Upper lobe of left lung (tissue), 6 donors: ENCODE measurements around the gene GMDS. TPM values are rescaled to one million over a fixed set of nuclear protein-coding genes. Genes with fewer than 3 reads are reported as not detected.

Experiments used
- ATAC-seq, 2 donors: fragments of 200-7000 bp; cut with Tn5 transposase; one replicate each; pipeline ENCODE4 v1.9.1; 2022; ENCODE audit warnings: mild to moderate bottlenecking in 2 of 2, moderate library complexity in 2 of 2; ENCODE audit not compliant: low FRiP score in 2 of 2
- DNase-seq, 2 donors: peaks; one replicate each; pipeline ENCODE4 v3.0.0-alpha.2; 2019 to 2020
- H3K27ac ChIP-seq, 4 donors: fragments of 200-600 bp; sonication (generic); one replicate each; pipeline ENCODE4 v1.5.1; 2016 to 2019
- H3K27me3 ChIP-seq, 4 donors: fragments of 200-600 bp; sonication (generic); one replicate each; pipeline ENCODE4 v1.5.1; 2017 to 2019
- H3K36me3 ChIP-seq, 4 donors: fragments of 200-600 bp; sonication (generic); one replicate each; pipeline ENCODE4 v1.5.1; 2016 to 2019
- H3K4me1 ChIP-seq, 4 donors: fragments of 200-600 bp; sonication (generic); one replicate each; pipeline ENCODE4 v1.5.1; 2018 to 2019
- H3K4me3 ChIP-seq, 4 donors: fragments of 200-600 bp; sonication (generic); one replicate each; pipeline ENCODE4 v1.5.1; 2017 to 2019; ENCODE audit warnings: mild to moderate bottlenecking in 2 of 4, moderate library complexity in 1 of 4
- H3K9me3 ChIP-seq, 4 donors: fragments of 200-600 bp; sonication (generic); one replicate each; pipeline ENCODE4 v1.5.1; 2018 to 2019
- EP300 ChIP-seq, 4 donors: sonication (generic); formaldehyde crosslinking; IDR thresholded peaks; one replicate each; pipeline ENCODE4 v1.5.1; 2017; ENCODE audit warnings: antibody characterized with exemption in 4 of 4, control low read depth in 2 of 4
- POLR2A ChIP-seq, 4 donors: fragments of 450-650 bp; IDR thresholded peaks; one replicate each; pipeline ENCODE4 v1.5.1; 2016 to 2017; ENCODE audit warnings: antibody characterized with exemption in 4 of 4, mild to moderate bottlenecking in 2 of 4
- POLR2AphosphoS5 ChIP-seq, 2 donors: sonication (generic); formaldehyde crosslinking; IDR thresholded peaks; one replicate each; pipeline ENCODE4 v1.5.1; 2017; ENCODE audit warnings: antibody characterized with exemption in 2 of 2
- WGBS, 2 donors: methylation state at CpG; one replicate each; pipeline ENCODE4 v1.1.5; 2017 to 2018; 5-methylcytosine and 5-hydroxymethylcytosine counted together
- total RNA-seq, 6 donors: library from RNA; depleted of rRNA in 4 of 6; stranded (reverse); fragments of >200 nt in 4 of 6; gene quantifications; one replicate each; pipeline versions ENCODE4 v1.1.0 to v1.2.1, GENCODE V29; 2016 to 2021
- TF ChIP-seq, protein P1 (sequence below), 6 experiments: fragments of 450-650 bp in 4 of 6; fragments of 200-600 bp in 2 of 6; sonication (generic) in 2 of 6; IDR thresholded peaks; one replicate each; pipeline ENCODE4 v1.5.1; 2016 to 2019; ENCODE audit warnings: antibody characterized with exemption in 6 of 6
- donor health status: DM: no; HTN: no; CAD: no; lungs with moderate emphysema.
- donor health status: DM: no; HTN: yes; CAD: no; lungs with severe emphysema.

GMDS gene
- total RNA-seq, 6 donors from 2014 or later = 7.6 to 17.8 (median 14.1) TPM

DNA sequence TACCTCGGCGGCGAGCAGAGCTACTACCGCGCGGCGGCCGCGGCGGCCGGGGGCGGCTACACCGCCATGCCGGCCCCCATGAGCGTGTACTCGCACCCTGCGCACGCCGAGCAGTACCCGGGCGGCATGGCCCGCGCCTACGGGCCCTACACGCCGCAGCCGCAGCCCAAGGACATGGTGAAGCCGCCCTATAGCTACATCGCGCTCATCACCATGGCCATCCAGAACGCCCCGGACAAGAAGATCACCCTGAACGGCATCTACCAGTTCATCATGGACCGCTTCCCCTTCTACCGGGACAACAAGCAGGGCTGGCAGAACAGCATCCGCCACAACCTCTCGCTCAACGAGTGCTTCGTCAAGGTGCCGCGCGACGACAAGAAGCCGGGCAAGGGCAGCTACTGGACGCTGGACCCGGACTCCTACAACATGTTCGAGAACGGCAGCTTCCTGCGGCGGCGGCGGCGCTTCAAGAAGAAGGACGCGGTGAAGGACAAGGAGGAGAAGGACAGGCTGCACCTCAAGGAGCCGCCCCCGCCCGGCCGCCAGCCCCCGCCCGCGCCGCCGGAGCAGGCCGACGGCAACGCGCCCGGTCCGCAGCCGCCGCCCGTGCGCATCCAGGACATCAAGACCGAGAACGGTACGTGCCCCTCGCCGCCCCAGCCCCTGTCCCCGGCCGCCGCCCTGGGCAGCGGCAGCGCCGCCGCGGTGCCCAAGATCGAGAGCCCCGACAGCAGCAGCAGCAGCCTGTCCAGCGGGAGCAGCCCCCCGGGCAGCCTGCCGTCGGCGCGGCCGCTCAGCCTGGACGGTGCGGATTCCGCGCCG, 634.7 kb downstream of the GMDS start:
- WGBS, 2 donors = 1% methylated on average over 33 of the region's 101 CpGs; no CpG with 5 or more reads in 1 of the 2 donors

DNA sequence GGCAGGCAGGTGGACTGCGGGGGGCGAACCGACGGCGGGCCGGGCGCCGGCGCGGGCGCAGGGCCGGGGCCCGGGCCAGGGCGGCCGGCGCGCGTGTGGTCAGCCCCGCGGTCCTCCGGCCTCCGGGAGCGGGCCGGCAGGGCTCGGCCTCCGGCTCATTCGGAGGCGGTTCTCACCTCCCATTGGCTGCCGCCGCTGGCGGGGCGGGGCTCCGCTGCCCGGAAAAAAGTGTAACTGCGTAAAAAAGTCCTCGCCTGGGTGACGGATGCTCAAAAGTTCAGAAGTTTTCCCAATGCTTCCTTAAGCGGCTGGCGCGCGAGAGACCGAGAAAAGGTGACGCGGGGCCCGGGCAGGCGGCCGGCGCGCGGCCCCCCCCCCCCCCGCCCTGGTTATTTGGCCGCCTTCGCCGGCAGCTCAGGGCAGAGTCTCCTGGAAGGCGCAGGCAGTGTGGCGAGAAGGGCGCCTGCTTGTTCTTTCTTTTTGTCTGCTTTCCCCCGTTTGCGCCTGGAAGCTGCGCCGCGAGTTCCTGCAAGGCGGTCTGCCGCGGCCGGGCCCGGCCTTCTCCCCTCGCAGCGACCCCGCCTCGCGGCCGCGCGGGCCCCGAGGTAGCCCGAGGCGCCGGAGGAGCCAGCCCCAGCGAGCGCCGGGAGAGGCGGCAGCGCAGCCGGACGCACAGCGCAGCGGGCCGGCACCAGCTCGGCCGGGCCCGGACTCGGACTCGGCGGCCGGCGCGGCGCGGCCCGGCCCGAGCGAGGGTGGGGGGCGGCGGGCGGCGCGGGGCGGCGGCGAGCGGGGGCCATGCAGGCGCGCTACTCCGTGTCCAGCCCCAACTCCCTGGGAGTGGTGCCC, 635.5 kb downstream of the GMDS start, which contains the start of gene FOXC1:
FOXC1 (plus strand) TSS at position 268 of the 849 bp plus-strand sequence; CDS start at position 799, 531 bp downstream.
- Histone ChIP-seq H3K27ac (peak within 1 kb of the TSS; percentile 46 to 82 (median 58)), H3K36me3 (no peaks in the 10 kb centered on the region), H3K27me3 (peaks cover 0 to 89% (median 65%) of the 10 kb centered on the region in 4 donors), H3K4me3 (peak within 1 kb of the TSS; percentile 45 to 65 (median 58)), H3K4me1 (peaks cover 51 to 88% (median 65%) of the 10 kb centered on the region in 4 donors), H3K9me3 (no peaks in the 10 kb centered on the region)
- peak; percentile 85 to 90 for ATAC-seq
- peak; percentile 72 to 97 for DNase-seq
- no peak for TF ChIP-seq EP300 (IDR thresholded peaks at IDR 0.05)
- TF ChIP-seq POLR2AphosphoS5 (IDR thresholded peaks at IDR 0.05) = peak in 1 of 2 donors; percentile 30
- peak in 1 of 4 donors; percentile 19 for TF ChIP-seq POLR2A (IDR thresholded peaks at IDR 0.05)
- TF ChIP-seq, protein P1, sequence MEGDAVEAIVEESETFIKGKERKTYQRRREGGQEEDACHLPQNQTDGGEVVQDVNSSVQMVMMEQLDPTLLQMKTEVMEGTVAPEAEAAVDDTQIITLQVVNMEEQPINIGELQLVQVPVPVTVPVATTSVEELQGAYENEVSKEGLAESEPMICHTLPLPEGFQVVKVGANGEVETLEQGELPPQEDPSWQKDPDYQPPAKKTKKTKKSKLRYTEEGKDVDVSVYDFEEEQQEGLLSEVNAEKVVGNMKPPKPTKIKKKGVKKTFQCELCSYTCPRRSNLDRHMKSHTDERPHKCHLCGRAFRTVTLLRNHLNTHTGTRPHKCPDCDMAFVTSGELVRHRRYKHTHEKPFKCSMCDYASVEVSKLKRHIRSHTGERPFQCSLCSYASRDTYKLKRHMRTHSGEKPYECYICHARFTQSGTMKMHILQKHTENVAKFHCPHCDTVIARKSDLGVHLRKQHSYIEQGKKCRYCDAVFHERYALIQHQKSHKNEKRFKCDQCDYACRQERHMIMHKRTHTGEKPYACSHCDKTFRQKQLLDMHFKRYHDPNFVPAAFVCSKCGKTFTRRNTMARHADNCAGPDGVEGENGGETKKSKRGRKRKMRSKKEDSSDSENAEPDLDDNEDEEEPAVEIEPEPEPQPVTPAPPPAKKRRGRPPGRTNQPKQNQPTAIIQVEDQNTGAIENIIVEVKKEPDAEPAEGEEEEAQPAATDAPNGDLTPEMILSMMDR (IDR thresholded peaks at IDR 0.05) = no peak
- WGBS, 2 donors = 0 to 3% methylated on average over 8 to 29 of the region's 115 CpGs

More for the DNA sequence above, 634.7 kb downstream of the GMDS start:
- Histone ChIP-seq H3K36me3 (no peaks in the 10 kb centered on the region), H3K4me3 (peak overlapping the region; percentile 31 to 65 (median 58)), H3K27me3 (peaks cover 0 to 87% (median 63%) of the 10 kb centered on the region in 4 donors), H3K4me1 (peaks cover 43 to 83% (median 62%) of the 10 kb centered on the region in 4 donors), H3K9me3 (no peaks in the 10 kb centered on the region), H3K27ac (peak overlapping the region in 3 of 4 donors; percentile 39 to 82 (median 61))
- TF ChIP-seq POLR2A (IDR thresholded peaks at IDR 0.05) (no peak), EP300 (IDR thresholded peaks at IDR 0.05) (no peak), POLR2AphosphoS5 (IDR thresholded peaks at IDR 0.05) (no peak)
- TF ChIP-seq, protein P1 (IDR thresholded peaks at IDR 0.05) = no peak
- peak in 1 of 2 donors; percentile 88 for DNase-seq
- no peak for ATAC-seq

DNA sequence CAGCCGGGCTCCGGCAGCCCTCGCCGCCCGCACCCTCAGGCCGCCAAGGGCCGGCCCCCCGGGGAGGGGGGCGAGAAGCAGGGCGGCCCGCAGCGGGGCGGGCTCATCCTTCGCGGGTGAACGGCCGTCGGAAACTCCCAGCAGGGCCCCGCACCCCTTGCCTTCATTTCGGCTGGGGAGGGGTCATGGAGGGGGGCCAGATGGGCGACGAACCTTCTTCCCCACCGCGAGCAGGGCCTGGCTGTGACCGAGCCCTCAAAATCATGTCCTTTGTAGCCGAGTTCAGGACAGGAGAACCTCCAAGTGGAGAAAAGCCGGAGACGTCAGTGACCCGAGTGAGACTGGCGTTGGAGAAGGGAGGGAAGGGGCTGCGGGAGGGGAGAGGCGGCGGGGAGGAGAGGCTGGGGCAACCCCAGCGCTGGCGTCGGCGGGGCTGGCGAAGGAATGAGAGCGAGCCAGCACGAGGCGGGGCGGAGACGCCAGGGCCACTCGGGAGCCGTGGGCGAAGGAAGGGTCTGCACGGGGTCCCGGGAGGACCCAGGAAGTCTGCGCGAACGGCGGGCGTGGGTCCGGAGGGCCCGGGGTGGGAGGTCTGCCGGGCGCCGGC, 636.3 kb downstream of the GMDS start:
- DNase-seq (no peak), ATAC-seq (no peak)
- H3K27ac ChIP-seq = peak overlapping the region in 2 of 4 donors; percentile 16 to 32
- peak overlapping the region in 3 of 4 donors; percentile 56 to 65 (median 59) for H3K4me3 ChIP-seq
- H3K36me3 ChIP-seq = no peaks in the 10 kb centered on the region
- TF ChIP-seq, protein P1 (IDR thresholded peaks at IDR 0.05) = no peak
- no peak for TF ChIP-seq POLR2A (IDR thresholded peaks at IDR 0.05)
- no peak for TF ChIP-seq POLR2AphosphoS5 (IDR thresholded peaks at IDR 0.05)
- TF ChIP-seq EP300 (IDR thresholded peaks at IDR 0.05) = no peak
- no peaks in the 10 kb centered on the region for H3K9me3 ChIP-seq
- H3K4me1 ChIP-seq = peaks cover 53 to 88% (median 66%) of the 10 kb centered on the region in 4 donors
- peaks cover 0 to 88% (median 69%) of the 10 kb centered on the region in 4 donors for H3K27me3 ChIP-seq
- 3 to 5% methylated on average over 18 to 40 of the region's 58 CpGs for WGBS, 2 donors

DNA sequence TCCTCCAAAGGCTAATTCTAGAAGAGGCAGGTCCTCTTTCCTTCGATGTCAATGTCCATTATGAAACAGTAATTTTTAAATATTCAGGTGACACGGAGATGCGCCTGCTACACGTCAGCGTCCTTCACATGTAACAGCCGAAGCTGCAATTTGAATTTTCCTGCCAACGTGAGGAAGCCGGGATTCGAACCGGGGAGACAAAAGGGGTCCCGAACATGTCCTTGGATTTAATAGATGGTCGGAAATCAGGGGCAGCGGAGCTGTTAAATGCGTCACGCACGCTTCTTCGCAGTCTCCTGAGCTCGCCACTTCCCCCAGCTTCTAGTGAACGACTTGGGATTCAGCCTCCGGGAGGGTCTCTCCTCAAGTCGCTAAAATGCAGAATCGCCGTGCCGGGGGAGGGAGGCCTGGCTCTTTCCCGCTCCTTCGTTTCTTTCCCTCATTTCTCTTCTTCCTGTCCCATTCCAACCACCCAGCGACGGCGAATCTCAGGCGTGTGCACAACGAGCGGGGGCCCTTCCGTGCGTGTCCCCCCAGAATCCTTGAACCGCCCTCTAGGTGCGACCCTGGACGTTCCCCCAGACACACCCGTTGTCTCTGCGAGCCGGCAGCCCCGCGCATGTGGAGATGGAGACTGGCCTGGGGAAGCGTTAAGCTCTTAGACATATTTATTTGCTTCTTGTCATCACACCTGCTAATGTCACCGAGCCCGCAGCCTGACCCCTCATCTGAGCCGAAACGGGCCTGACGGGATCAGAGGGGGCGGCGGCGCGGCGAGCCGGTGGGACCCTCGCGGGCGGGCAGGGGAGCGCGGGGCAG, 637.0 kb downstream of the GMDS start:
- TF ChIP-seq, protein P1 (IDR thresholded peaks at IDR 0.05) = no peak
- no peak for TF ChIP-seq EP300 (IDR thresholded peaks at IDR 0.05)
- TF ChIP-seq POLR2AphosphoS5 (IDR thresholded peaks at IDR 0.05) = peak in 1 of 2 donors; percentile 15
- no peak for TF ChIP-seq POLR2A (IDR thresholded peaks at IDR 0.05)
- DNase-seq = peak in 1 of 2 donors; percentile 83

More for the DNA sequence above, 637.0 kb downstream of the GMDS start:
- WGBS, 2 donors = 10 to 18% methylated on average over 50 of the region's 59 CpGs
- Histone ChIP-seq H3K4me3 (peak overlapping the region in 2 of 4 donors; percentile 59 to 65), H3K36me3 (no peaks in the 10 kb centered on the region), H3K4me1 (peaks cover 52 to 86% (median 62%) of the 10 kb centered on the region in 4 donors), H3K27me3 (peaks cover 0 to 88% (median 68%) of the 10 kb centered on the region in 4 donors), H3K27ac (no peak overlapping the region), H3K9me3 (no peaks in the 10 kb centered on the region)
- ATAC-seq = no peak
